Embryonic facial prominence (tissue), 1 donor: ENCODE measurements around the gene DIP2C.
"Not testable (repeated sequence)": the region's sequence is repeated elsewhere in the genome, so short reads cannot be mapped to it uniquely, and the experiment has no call there.

ENCODE experiments used
- DNase-seq: peaks from one replicate; pipeline ENCODE4 v3.0.0-alpha.2; 2016; ENCODE audit errors: extremely low spot score

The DIP2C gene

DNA sequence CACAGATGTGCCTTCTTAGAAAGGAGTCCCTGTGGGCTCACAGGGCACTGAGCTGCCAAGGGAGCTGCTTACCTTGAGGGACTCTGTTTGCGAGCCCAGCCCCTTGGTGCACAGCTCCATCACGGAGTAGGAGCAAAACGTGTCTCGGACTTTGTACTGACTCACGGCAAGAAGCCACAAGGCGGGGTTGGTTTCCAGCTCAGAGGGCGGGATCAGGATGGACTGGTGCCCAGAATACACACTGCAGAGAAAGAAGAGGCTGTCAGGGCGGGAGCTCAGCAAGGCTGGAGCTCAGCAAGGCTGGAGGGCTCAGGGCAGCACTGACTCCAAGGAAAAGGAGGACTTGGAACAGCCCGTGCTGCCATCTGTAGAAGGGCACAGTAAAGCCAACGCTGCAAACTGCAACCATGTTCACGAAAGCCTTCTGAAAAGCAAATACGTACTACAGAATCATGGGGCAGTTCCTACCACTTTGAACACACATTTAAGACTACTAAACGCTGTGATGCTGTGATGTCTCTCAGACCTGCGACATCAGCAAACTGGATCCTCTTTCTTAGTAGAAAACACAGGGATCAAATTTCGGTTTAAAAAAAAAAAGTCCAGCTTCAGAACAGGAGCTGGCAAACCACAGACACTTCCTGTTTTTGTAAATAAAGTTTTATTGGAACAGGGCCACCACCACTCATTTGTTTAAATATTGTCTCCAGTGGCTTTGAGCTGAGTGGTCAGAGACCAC, 359.9 kb downstream of the DIP2C start:
- DNase-seq, result peak; percentile 44

DNA sequence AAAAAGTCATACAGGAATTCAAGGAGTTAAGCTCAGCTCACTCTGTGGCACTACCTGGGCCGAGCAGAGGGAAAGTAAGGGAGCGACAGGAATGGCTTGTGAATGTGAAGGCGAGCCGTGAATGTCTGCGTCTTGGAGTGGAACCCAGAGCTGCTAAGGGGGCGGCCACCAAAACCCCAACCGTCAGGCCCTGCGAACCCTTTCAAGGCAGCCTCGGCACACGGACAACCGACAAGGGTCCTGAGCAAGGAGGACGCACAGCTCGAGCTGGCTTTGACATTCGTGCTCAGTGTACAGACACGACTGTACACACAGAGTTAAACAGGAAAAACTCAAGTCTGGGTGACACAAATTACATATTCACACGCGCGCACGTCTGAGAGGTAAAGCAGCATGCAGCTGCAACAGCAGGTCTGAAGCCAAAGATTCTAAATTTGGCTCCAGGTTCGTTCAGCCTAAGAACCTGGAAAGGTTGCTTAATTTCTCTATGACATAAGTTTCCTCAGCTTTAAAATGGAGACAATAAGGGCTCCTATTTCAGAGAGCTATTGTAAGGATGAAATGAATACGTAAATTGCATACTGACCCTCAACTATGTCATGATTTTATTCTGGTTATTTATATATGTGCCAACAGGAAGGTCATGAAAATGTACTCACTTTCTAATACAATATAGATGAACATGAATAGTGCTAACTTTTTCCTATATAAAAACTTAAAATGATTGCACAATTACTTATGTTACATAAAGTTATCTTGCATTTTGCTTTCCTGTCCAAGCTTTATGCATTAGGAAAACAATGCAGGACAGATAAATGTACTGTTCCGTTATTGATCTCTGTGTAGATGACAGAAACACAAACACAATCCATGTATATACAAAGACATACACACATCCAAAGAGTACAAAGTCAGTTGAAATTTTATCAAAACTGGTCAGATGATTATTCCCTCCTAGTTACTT, 361.3 kb downstream of the DIP2C start:
- DNase-seq, result no peak

GRCh38 chr10:326894-327635, 362.4 kb downstream of the DIP2C start:
- no peak for DNase-seq

- no peak for DNase-seq
Measured at GRCh38 chr10:326350-326749, 363.1 kb downstream of the DIP2C start.

DNA sequence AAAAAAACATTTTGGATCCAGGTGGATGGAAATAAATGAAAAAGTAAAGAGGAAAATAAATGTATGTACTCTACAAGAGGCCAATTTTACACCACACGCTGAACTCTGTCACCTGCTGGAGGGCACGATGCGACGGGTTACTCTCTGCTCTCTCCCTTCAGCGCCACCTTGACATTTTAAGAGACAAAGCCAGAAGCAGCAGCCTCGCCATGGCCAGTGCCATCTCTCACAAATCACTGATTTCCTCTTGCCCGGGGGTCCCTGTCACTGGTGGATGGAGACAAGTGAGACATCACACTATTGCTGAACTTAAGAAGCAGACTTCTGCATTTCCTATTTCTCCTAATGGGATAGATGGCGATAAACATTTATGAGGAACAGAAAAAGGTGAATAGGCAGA, 364.2 kb downstream of the DIP2C start:
- no peak for DNase-seq

- no peak for DNase-seq
Measured at GRCh38 chr10:324593-324992, 364.9 kb downstream of the DIP2C start.

GRCh38 chr10:323651-324293, 365.7 kb downstream of the DIP2C start:
- DNase-seq, result no peak

- not testable (repeated sequence) for DNase-seq
Measured at GRCh38 chr10:323046-323445, 366.4 kb downstream of the DIP2C start.

DNA sequence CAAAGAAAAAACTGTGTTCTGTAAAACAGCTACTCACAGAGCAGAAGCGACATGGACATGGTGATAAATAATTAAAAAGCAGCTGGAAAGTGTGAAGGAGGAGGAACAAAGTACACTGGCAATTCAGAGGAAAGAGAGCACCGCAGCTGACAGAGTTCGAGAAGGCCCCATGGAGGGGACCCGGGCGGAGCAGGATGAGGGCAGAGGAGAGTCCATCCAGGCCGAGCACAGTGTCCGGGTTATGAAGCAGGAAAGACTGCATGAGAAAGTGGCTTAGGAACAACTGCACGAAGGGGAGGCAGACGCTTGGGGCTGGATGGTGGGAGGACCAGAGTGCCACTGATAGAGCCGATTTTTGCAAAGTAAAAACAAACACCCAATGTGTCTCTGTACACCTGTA, 368.7 kb downstream of the DIP2C start:
- no peak for DNase-seq

- DNase-seq, result no peak
Measured at GRCh38 chr10:317926-318325, 371.5 kb downstream of the DIP2C start.

- no peak for DNase-seq
Measured at GRCh38 chr10:317271-317769, 372.1 kb downstream of the DIP2C start.

- no peak for DNase-seq
Measured at GRCh38 chr10:316390-316789, 373.1 kb downstream of the DIP2C start.

GRCh38 chr10:314871-315270, 374.6 kb downstream of the DIP2C start:
- no peak for DNase-seq

DNA sequence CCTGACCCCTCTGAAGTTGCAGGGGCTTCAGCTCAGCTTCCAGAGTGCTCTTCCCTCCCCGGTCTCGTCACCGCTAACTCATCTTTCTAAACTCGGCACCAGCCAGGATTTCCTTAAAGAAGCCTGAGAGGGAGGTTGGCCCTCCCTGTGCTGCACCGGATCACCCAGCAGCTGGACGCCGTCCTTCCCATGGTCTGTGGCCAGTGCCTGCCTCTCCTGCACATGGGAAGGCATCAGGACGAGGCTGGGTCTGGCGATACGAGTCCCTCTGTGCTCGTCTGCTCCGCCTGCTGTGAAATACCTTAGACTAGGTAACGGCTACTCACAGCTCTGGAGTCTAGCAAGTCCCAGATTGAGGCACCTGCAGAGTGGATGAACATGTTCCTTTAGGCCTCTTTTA, 375.1 kb downstream of the DIP2C start:
- no peak for DNase-seq

GRCh38 chr10:311901-312665, 377.4 kb downstream of the DIP2C start:
- no peak for DNase-seq

DNA sequence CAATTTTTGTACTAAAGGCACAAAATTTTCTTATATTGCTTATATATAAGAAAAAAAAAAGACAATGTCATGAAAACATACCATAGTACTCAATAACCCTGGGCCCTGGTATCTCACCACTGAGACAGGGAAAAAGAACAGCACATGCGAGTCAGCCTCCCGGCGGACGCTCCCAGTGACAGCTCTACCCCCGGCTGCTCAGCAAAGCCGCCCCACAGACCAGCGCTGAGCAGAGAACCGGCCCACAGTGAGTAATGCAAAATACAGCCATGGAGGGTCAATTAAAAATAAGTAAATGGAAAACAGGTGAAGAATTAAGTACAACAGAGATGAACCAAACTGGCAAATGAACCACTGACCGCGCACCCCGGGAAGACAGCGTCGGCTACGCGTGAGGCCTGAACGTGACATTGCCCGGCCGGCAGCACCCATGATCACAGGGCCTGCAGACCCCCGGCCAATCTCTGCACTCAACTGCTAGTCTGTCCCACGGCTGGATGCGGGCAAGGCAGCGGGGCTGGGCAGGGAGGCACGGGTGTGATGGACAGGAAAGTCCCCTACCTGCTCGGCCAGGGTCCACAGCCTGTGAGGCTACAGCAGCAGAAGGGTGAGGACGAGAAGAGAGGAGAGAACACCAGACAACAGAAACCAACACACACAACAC, 378.4 kb downstream of the DIP2C start:
- no peak for DNase-seq

- no peak for DNase-seq
Measured at GRCh38 chr10:310371-310770, 379.1 kb downstream of the DIP2C start.

DNA sequence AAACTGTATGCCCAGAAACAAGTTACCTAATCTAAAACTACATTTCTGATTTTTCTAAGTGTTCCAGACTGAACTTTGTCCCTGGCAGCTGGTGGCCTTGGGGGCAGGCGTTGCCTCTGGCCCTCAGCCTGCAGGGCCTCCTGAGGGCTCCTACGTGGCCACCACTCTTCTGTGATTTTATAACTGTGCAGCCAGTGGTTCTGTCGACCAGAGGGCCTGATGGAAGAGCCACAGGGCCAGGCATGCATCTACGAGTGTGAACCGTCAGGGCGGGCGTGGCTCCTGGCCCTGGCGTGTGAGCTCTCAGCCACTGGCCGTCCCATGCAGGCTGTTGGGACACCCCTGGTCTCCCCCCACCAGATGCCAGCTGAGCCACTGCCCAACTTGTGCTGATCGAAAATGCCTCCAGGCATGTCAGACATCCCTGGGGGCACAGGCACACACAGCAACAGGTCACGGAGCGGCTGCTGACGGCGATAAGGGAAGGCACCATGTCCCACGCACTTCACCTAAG, 380.8 kb downstream of the DIP2C start:
- no peak for DNase-seq

DNA sequence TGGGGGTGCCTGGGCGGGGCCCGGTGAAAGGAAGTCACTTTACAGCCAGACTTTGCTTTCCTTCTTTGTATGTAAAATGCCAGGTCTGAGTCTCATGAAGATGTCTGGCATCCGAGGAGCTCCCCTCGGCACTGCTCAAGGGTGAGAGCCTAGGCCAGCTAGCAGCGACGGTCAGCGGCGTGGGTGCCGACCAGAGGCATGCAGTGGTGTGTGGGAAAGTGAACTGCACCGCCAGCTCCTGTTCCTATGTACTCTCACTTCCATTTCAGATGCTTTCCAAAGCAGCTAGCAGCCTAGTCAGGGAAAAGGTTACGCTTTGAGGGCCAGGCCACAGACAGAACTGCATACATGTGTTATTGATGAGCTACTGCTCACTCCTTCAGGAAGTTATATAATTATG, 381.4 kb downstream of the DIP2C start:
- DNase-seq, result no peak

DNA sequence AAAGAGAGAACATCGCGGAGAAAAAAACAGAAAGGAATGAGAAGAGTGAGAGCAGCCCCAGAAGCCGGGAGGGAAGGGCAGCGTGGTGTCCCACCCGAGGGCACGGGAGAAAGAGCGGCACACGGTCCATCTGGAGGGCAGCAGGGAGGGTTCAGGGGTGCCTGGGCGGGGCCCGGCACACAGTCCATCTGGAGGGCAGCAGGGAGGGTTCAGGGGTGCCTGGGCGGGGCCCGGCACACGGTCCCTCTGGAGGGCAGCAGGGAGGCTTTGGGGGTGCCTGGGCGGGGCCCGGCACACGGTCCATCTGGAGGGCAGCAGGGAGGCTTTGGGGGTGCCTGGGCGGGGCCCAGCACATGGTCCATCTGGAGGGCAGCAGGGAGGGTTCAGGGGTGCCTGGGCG, 381.8 kb downstream of the DIP2C start:
- DNase-seq, result no peak
